HG03039 (cell line): ENCODE data around the gene CYP2J2.
A peak's percentile ranks its signal among the peaks of the same experiment; 100 is the strongest.
"Not testable (repeated sequence)": the region's sequence is repeated elsewhere in the genome, so short reads cannot be mapped to it uniquely, and the experiment has no call there.

ENCODE experiments used
- ATAC-seq: cut with Tn5 transposase; IDR thresholded peaks from one replicate; pipeline ENCODE4 v1.9.1; 2021; ENCODE audit warnings: mild to moderate bottlenecking, moderate library complexity; ENCODE audit not compliant: unreplicated experiment

Gene CYP2J2, protein sequence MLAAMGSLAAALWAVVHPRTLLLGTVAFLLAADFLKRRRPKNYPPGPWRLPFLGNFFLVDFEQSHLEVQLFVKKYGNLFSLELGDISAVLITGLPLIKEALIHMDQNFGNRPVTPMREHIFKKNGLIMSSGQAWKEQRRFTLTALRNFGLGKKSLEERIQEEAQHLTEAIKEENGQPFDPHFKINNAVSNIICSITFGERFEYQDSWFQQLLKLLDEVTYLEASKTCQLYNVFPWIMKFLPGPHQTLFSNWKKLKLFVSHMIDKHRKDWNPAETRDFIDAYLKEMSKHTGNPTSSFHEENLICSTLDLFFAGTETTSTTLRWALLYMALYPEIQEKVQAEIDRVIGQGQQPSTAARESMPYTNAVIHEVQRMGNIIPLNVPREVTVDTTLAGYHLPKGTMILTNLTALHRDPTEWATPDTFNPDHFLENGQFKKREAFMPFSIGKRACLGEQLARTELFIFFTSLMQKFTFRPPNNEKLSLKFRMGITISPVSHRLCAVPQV

DNA sequence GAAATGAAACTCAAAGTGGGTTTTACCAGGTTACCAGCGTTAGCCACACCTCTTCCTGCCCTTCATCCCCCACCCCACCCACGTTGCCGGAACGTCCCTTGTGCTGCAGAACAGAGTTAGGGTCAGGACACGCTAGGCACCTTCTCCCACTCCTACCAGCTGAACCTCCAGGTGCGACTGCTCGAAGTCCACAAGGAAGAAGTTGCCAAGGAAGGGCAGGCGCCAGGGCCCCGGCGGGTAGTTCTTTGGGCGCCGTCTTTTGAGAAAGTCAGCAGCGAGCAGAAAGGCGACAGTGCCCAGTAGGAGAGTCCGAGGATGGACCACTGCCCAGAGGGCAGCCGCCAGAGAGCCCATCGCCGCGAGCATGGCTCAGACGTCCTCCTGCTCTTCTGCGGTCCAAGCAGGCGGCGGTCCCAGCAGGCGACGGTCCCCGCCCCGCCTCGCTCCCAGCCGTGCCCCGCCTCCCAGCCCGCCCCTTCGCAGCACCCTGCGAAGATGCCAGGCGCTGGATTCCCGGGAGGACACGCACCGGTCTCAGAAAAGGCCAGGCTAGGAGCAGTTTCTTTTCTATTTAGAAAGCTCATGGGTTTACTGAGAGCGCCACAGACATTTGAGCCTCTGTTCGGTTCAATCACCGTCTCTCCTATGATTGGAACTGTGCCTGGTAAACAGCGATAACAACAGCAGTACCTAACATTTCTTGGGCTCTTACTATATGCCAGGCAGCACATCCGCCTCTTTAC, at the start of gene CYP2J2:
CYP2J2 (minus strand) TSS at position 393 of the 743 bp plus-strand sequence; CDS start at position 366, 27 bp downstream.
- peak; percentile 86 for ATAC-seq

DNA sequence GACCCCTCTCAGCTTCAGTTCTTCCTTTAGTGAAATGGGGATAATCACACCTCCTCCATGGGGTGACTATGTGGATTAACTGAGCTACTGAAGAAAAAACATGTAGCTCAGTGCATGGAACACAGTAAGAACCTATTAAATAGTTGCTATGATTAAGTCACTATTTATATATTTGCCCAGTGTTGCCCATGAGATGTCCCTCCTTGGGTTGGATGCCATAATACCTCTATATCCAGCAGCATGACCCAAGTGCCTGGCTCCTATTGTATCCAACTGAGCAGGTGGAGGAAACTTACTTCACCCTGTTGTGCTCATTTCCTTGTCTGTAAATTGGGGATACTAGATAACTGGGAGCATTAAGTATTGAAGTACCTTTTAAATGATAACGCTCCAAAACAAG, 47.1 kb upstream of the CYP2J2 start:
- ATAC-seq: no peak

DNA sequence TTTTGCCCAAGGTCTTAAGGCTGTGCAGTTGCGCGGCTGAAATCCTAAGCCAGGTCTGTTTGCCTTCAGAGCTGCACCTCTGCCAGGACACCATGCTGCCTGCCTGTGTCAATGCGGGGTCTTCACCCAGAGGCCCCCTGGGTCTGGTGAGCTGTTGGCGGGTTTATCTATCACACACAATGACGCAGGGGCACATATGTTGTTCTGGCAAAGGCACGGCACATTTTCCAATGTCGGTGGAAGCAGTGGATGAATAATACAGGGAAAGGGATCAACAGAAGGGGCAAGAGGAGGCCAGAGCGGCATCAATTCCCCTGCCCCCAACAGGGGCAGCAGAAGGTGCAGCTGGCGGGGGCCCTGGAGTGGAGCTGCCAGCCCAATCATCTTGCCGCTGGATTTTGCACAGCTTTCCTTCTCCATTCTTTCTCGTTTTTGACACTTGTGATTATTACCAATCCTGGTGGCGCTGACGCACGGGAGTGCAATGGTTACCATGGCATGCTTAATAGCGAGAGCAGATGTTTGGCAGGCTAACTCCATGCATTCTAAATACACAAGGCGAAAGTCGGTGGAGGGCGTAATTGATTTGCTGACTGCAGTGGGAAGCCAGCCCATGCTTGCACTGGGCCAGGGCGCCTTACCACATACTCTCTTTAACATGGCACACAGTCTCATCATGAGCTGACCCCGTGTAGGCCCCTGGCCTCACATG, 45.8 kb upstream of the CYP2J2 start:
- no peak for ATAC-seq

DNA sequence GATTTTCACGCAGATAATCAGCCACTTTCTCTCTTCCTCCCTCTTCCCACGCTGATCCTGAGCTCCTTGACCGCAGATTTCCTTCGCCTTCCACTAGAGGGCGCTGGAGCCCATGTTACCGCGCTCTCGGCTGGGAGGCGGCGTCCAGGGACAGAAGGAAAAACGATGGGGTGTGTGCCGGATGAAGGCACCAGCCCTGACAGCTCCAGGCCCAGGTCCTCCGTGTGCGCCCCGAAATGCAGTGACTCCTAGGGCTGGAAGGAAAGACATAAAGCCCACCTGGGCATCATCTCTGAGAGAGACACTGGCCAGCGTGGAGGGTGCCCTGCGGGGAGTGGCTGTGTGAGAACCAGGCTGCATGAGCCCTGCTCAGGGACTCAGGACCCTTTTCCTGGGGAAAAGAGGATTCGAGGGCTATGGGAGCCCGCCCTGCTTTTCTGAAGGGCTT, 44.9 kb upstream of the CYP2J2 start:
- ATAC-seq: no peak

DNA sequence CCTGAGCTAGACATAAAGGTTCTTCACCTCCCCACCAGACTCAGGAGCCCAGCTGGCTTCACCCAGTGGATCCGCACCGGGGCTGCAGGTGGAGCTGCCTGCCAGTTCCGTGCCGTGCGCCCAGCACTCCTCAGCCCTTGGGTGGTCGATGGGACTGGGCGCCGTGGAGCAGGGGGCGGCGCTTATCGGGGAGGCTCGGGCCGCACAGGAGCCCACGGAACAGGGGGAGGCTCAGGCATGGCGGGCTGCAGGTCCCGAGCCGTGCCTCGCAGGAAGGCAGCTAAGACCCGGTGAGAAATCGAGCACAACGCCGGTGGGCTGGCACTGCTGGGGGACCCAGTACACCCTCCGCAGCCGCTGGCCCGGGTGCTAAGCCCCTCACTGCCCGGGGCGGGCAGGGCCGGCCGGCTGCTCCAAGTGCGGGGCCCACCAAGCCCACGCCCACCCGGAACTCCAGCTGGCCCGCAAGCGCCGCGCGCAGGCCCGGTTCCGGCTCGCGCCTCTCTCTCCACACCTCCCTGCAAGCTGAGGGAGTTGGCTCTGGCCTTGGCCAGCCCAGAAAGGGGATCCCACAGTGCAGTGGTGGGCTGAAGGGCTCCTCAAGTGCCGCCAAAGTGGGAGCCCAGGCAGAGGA, 43.1 kb upstream of the CYP2J2 start:
- not testable (repeated sequence) for ATAC-seq

DNA sequence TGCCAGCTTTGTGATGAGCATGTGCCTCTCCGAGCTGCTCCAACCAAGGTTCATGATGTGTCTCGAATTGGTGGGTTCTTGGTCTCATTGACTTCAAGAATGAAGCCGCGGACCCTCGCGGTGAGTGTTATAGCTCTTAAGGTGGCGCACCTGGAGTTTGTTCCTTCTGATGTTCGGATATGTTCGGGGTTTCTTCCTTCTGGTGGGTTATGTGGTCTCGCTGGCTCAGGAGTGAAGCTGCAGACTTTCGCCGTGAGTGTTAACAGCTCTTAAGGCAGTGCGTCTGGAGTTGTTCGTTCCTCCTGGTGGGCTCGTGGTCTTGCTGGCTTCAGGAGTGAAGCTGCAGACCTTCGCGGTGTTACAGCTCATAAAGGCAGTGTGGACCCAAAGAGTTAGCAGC, 42.2 kb upstream of the CYP2J2 start:
- not testable (repeated sequence) for ATAC-seq

DNA sequence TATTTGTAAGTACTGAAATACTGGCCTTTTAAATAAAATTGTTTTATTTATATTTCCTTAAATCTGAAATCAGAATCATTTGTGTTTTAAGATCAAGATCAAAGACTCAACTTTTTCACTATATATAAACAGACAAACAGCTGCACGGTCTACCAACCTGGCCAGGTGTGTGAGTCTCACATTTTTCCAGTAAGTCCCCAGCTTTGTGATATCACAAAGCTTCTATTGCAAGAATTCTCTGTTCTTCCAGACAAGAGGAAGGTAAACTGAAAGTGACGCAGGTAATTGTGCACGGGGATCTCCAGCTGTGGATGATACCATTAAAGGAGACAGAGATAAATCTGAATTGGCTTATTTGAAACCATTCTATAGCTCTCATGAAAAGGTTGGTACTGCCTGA, 41.2 kb upstream of the CYP2J2 start:
- ATAC-seq: no peak

DNA sequence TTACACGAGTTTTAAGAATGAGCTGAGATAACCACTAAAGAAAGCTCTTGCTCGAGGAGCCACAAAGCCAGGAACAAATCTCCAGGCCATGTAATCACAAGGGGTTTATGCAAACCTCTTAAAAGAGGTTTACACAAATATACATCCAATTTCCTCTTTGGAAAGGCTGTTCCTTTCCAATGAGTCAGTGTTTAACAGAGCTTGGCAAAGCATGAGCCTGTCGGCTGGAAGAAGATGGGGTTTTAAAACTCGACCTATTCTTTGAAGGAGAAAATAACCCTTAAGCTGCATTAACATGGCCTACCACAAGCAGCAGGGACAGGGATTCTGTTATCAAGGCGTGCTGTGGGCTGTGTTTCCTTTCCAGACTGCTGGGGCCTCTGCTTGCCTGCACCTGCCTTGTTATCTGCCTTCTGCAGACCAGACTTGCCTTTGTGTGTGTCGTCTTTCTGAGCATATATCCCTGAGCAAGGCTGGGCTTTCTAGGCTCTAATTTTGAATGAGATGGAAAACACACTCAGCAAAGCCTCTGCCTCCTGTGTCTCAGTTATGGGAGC, 40.6 kb upstream of the CYP2J2 start:
- ATAC-seq: no peak

DNA sequence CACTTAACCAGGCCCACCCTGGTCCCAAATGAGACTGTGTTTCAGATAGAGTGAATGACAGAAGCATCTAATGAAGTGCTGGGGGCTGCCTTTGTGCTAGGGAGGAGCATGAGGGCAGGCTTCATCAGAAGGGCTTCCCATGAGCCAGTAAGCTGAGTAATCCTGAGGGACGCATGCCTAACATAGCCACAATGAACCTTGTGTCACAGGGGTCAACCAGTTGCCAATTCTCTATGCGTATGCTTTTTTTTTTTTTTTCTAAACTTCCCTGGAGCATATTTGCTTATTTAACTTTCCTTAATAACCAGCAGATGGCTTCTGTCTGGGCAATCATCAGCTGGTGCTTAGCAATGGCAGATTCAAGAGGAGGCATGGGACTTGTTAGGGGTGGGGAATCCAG, 25.5 kb upstream of the CYP2J2 start:
- no peak for ATAC-seq

DNA sequence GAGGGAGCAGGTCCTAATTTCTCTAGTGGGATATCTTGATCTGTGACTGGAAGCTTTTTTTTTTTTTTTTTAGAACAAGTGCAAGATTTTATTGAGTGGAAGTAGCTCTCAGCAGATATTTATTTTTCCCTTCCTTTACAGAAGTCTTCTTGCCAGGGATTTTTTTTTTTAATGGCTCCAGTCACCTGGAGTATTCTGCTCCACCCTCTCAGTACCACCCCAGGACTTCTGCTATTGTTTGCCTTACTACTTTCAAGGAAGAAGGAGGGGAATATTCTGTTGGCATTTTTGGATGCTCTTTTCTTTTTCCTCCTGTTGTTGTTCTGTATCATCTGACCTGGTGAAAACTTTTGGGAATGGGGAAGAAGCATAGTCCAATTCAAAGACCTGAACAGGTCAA, 23.1 kb upstream of the CYP2J2 start:
- ATAC-seq: no peak

DNA sequence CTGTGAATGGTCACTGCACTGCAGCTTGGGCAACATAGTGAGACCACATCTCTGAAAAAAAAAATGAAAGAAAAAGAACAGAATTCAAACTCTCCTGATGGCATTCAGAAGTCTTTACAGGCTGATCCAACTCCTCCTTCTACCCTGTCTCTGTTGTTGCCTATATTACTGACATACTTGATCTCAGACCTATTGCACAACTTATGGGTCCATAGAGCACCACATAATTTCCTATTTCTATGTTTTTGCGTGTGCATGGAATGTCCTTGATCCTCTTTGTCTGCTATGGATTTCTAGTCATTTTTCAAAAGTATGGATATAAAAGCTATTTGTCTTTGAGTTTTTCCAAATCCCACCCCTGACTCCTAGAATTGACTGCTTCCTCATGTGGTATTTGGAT, 22.4 kb upstream of the CYP2J2 start:
- no peak for ATAC-seq

DNA sequence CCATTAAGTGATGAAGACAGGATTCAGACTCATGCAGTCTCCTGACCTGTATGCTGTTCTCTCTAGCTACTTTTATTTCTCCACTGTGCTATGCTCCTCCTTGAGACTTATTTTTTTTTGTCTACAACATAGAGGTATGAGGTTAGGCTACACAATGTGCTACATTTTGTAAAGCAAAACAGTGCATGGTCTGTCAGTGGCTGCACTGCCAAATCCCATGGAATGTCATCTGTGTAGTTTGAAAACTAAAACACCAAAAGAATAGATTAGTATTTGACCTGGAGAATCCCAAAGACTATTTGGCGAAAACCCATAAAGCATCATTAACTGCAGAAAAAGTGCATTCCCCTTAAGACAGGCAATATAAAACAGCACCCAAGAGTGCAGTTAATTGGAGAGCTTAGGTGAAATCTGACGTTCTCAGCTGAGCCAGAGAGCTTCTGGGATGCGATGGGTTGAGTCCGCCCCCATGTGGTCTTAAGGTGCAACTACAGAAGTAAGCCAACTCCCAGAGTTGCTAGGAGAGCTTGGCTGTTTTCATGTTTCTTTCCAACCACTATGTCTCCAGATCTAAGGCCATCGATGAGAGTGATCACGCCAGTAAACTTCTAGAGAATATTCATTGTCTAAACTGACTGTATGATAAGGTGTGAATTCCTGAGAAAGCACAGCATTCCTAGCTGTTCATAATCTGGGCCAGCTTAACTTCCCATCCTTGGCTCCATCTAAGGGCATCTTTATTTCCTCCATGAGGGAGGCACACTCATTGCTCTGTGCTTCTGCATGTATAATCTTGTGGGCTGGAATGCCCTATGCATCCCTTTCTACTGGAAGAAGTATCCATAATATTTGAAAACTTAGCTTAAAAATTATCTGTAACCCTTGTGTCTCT, 20.7 kb upstream of the CYP2J2 start:
- ATAC-seq: peak; percentile 91

DNA sequence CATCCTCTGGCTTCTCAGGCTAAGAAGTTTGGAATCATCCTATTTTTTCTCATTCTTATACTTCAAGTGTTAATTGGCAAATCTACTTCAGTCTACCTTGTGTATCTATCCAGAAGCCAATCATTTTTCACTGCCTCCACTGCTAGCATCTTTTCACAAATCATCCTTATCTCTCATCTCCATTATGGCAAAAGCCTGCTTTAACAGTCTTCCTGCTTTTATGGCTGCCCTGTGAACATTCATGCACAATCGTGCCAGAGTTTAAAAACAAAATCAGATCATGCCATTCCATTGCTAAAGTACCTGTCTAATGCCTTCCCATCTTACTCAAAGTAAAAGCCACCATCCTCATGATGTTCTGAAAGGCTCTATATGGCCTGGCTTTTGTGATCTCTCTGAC, 19.2 kb upstream of the CYP2J2 start:
- no peak for ATAC-seq

DNA sequence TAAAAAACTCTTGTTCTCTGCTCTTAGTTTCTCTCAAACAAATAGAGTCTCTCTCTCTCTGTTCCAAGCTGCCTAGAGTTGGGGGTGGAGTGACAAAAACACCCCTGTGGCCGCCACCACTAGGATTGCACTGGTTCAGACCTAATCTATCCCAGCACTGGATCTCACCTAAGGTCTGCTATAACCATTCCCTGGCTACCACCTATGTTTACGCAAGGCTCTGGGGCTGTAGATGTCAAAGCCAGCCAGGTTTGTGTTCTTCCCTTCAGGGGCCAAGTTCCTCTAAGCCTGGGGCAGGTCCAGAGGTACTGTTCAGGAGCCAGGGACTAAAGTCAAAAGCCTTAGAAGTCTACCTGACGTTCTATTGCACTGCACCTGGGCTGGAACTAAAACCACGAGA, 12.8 kb upstream of the CYP2J2 start:
- ATAC-seq: no peak

DNA sequence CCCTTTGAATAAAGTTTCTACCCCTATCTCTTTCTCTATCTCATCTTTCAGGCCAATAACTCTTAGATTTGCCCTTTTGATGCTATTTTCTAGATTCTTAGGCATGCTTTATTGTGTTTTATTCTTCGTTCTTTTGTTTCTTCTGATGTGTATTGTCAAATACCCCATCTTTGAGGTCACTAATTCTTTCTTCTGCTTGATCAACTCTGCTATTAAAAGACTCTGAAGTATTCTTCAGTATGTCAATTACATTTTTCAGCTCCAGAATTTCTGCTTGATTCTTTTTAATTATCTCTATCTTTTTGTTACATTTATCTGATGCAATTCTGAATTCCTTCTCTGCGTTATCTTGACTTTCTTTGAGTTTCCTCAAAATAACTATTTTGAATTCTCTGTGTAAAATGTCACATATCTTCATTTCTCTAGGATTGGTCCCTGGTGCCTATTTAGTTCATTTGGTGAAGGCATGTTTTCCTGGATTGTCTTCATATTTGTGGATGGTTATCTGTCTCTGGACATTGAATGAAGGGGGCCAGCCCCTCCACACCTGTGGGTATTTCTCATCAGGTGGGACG, 11.2 kb upstream of the CYP2J2 start:
- ATAC-seq: no peak

DNA sequence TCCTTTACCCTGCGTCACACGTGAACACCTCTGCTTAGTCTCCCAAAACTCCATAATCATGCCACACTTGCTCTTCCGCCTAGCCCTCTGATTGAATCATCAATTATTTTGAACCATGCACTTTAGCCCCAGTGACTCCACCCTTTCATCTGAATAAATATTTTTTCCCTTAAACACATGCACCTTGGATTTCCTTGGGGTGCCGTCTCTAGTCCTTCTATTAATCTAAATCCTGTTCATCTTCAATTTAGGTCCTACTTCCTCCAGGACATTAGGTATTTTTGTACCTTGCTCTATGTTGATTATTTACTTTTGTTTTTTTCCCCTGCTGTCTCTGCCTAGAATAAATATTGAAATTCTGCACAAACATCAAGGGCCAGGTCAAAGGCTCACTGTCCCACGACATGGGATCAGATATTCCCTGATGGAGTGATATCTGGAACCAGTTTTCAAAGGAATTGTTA, 9.8 kb upstream of the CYP2J2 start:
- no peak for ATAC-seq

DNA sequence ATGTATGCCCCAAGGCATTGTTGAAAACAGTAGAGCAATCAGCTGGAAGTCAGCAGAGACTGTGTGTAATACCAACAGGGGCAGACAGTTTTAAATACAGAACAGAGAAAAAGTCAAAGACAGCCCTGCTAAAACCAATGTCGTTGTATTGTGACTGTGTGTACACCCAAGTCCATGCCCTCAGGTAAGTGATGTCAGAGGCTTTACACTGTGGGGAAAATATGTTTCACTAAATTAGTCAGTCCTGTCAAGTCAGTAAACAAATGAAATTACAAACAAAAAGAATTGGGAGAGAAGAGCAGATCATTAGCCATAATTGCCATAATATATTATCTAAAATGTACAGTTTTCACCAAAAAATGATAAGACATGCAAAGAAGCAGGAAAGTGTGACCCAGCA, 2.4 kb upstream of the CYP2J2 start:
- ATAC-seq: no peak

DNA sequence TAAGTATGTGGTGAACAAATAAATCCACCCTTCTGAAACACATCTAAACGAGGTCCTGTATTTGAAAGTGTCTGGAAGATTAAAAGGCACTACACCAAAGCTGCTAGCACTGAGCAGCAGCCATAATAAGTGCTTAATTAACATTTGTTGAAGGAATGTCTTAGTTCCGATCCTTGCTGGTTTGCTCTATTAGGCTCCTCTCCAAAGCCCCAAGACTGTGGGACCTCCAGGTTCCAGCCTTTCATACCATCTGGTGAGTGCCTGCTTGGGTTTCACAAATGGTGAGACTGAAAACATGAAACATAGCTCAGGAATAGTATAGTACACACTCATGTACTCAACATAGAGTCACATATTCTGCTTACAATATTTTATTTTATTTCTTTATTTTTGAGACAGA, 640 bp upstream of the CYP2J2 start:
- no peak for ATAC-seq

DNA sequence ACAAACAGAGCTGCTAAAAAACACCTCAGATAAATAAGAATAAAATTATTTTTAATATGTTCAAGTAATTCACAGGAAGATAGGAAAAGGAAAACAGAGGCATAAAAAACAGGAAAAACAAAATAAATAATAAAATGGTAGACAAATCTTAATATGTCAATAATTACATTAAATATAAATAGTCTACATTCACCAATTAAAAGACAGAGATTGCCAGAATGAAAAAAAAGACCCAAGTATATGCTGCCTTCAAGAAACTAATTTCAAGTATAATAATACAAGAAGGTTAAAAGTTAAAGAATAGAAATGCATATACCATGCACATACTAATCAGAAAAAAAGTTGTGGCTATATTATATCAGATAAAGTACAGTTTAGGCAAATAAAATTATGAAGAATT, 1.9 kb downstream of the CYP2J2 start:
- ATAC-seq: no peak
